ENCODE data around the gene EML4. TPM values are rescaled to one million over a fixed set of nuclear protein-coding genes. Genes with fewer than 3 reads are reported as not detected.

The EML4 gene
- total RNA-seq, 3 donors from 2014 or later: 19.4 to 68.5 (median 36.7) TPM

DNA sequence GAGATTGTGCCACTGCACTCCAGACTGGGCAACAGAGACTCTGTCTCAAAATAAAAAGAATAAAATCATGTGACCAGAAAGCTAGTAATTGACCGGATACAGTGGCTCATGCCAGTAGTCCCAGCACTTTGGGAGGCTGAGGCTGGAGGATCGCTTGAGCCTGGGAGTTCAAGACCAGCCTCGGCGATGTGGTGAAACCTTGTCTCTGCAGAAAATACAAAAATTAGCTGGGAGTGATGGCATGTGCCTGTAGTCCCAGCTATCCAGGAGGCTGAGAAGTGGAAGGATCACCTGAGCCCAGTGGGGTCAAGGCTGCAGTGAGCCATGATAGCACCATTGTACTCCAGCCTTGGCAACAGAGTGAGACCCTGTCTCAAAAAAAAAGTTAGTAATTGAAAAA, 155.1 kb downstream of the EML4 start:
- Histone ChIP-seq H3K27ac (no peak overlapping the region), H3K27me3 (no peaks in the 10 kb centered on the region), H3K9me3 (no peaks in the 10 kb centered on the region), H3K36me3 (no peaks in the 10 kb centered on the region), H3K4me1 (no peaks in the 10 kb centered on the region), H3K4me3 (no peak overlapping the region)
- TF ChIP-seq POLR2A (IDR thresholded peaks at IDR 0.05): no peak
- TF ChIP-seq POLR2AphosphoS5 (IDR thresholded peaks at IDR 0.05): no peak
- TF ChIP-seq CTCF (IDR thresholded peaks at IDR 0.05): no peak
- no peak for DNase-seq (ENCODE audit: low spot score in 2 of 2)
- intact Hi-C loops (cut with DNase I; ENCODE audit: low total_unique reads): no loop called here

GRCh38 chr2:42324949-42325348, 155.8 kb downstream of the EML4 start:
- no peaks in the 10 kb centered on the region for H3K36me3 ChIP-seq
- no peaks in the 10 kb centered on the region for H3K4me1 ChIP-seq
- no peak for TF ChIP-seq POLR2A (IDR thresholded peaks at IDR 0.05)
- TF ChIP-seq POLR2AphosphoS5 (IDR thresholded peaks at IDR 0.05): no peak
- TF ChIP-seq CTCF (IDR thresholded peaks at IDR 0.05): no peak
- DNase-seq (ENCODE audit: low spot score in 2 of 2): no peak
- H3K27ac ChIP-seq: no peak overlapping the region
- H3K27me3 ChIP-seq: no peaks in the 10 kb centered on the region
- no peak overlapping the region for H3K4me3 ChIP-seq
- intact Hi-C loops (cut with DNase I; ENCODE audit: low total_unique reads): no loop called here
- no peaks in the 10 kb centered on the region for H3K9me3 ChIP-seq

- no peaks in the 10 kb centered on the region for H3K9me3 ChIP-seq
- H3K4me3 ChIP-seq: no peak overlapping the region
- intact Hi-C loops (cut with DNase I; ENCODE audit: low total_unique reads): no loop called here
- no peaks in the 10 kb centered on the region for H3K27me3 ChIP-seq
- TF ChIP-seq POLR2A (IDR thresholded peaks at IDR 0.05) (no peak), CTCF (IDR thresholded peaks at IDR 0.05) (no peak), POLR2AphosphoS5 (IDR thresholded peaks at IDR 0.05) (no peak)
- H3K4me1 ChIP-seq: no peaks in the 10 kb centered on the region
- H3K27ac ChIP-seq: no peak overlapping the region
- H3K36me3 ChIP-seq: no peaks in the 10 kb centered on the region
- DNase-seq (ENCODE audit: low spot score in 2 of 2): no peak
These were observed 156.5 kb downstream of the EML4 start for GRCh38 chr2:42325609-42326008.

- Histone ChIP-seq H3K4me3 (no peak overlapping the region), H3K9me3 (no peaks in the 10 kb centered on the region), H3K36me3 (no peaks in the 10 kb centered on the region), H3K4me1 (no peaks in the 10 kb centered on the region), H3K27me3 (no peaks in the 10 kb centered on the region), H3K27ac (no peak overlapping the region)
- no peak for TF ChIP-seq POLR2A (IDR thresholded peaks at IDR 0.05)
- TF ChIP-seq POLR2AphosphoS5 (IDR thresholded peaks at IDR 0.05): no peak
- no peak for TF ChIP-seq CTCF (IDR thresholded peaks at IDR 0.05)
- no peak for DNase-seq (ENCODE audit: low spot score in 2 of 2)
- intact Hi-C loops (cut with DNase I; ENCODE audit: low total_unique reads): no loop called here
These were observed 158.0 kb downstream of the EML4 start for GRCh38 chr2:42327125-42327524.

- intact Hi-C loops (cut with DNase I; ENCODE audit: low total_unique reads): no loop called here
- TF ChIP-seq CTCF (IDR thresholded peaks at IDR 0.05) (peak in 2 of 3 donors; percentile 47 to 64), POLR2A (IDR thresholded peaks at IDR 0.05) (no peak)
- DNase-seq (ENCODE audit: low spot score in 2 of 2): no peak
- Histone ChIP-seq H3K4me3 (no peak overlapping the region), H3K27ac (no peak overlapping the region), H3K4me1 (no peaks in the 10 kb centered on the region), H3K36me3 (no peaks in the 10 kb centered on the region), H3K27me3 (no peaks in the 10 kb centered on the region), H3K9me3 (no peaks in the 10 kb centered on the region)
These were observed 159.1 kb downstream of the EML4 start for GRCh38 chr2:42328148-42328833.
